Neuronal stem cell (in vitro differentiated cells): ENCODE data around the gene DEK.
"Not testable (repeated sequence)": the region's sequence is repeated elsewhere in the genome, so short reads cannot be mapped to it uniquely, and the experiment has no call there.

Source experiments
- DNase-seq: peaks from one replicate; pipeline ENCODE4 v3.0.0-alpha.2; 2013; ENCODE audit warnings: low spot score
- H2AFZ ChIP-seq: one replicate; pipeline ENCODE4 v1.6.1; 2013; ENCODE audit warnings: mild to moderate bottlenecking, low read length, inconsistent platforms
- H2AK5ac ChIP-seq: 2 replicates; pipeline ENCODE4 v1.6.1; 2013; ENCODE audit warnings: low read depth, mild to moderate bottlenecking, inconsistent platforms, low read length, moderate library complexity, mixed read lengths
- H2BK120ac ChIP-seq: 2 replicates; pipeline ENCODE4 v1.6.1; 2013; ENCODE audit warnings: low read depth, mild to moderate bottlenecking, inconsistent platforms, low read length, moderate library complexity, mixed read lengths
- H2BK12ac ChIP-seq: one replicate; pipeline ENCODE4 v1.6.1; 2013; ENCODE audit warnings: low read length, inconsistent platforms
- H2BK15ac ChIP-seq: 2 replicates; pipeline ENCODE4 v1.6.1; 2013; ENCODE audit warnings: mild to moderate bottlenecking, low read length, inconsistent platforms, mixed read lengths
- H2BK5ac ChIP-seq: one replicate; pipeline ENCODE4 v1.6.1; 2013; ENCODE audit warnings: inconsistent platforms, mild to moderate bottlenecking, low read length, moderate library complexity
- H3K14ac ChIP-seq: one replicate; pipeline ENCODE4 v1.6.1; 2013; ENCODE audit warnings: low read length, inconsistent platforms
- H3K18ac ChIP-seq: 2 replicates; pipeline ENCODE4 v1.6.1; 2013; ENCODE audit warnings: low read length, inconsistent platforms
- H3K23ac ChIP-seq: 2 replicates; pipeline ENCODE4 v1.6.1; 2013; ENCODE audit warnings: low read depth, mild to moderate bottlenecking, mixed read lengths, low read length, inconsistent platforms; ENCODE audit not compliant: poor library complexity
- H3K27ac ChIP-seq: replicated peaks from 3 replicates; pipeline ENCODE4 v1.5.1; 2013; ENCODE audit warnings: low read length, inconsistent platforms
- H3K27me3 ChIP-seq, 3 experiments: 2 replicates each; pipeline ENCODE4 v1.6.1; 2013; ENCODE audit warnings: low read length in 3 of 3, mild to moderate bottlenecking in 2 of 3, inconsistent platforms in 1 of 3, low read depth in 1 of 3, mixed read lengths in 1 of 3, moderate library complexity in 1 of 3; ENCODE audit not compliant: control insufficient read depth in 3 of 3, insufficient read depth in 3 of 3
- H3K36me3 ChIP-seq, 2 donors: replicated peaks in 1 of 2; 2 replicates each; pipeline ENCODE4 v1.6.1; 2013; ENCODE audit warnings: low read length in 2 of 2; ENCODE audit not compliant: control insufficient read depth in 2 of 2, insufficient read depth in 2 of 2
- H3K4ac ChIP-seq: 2 replicates; pipeline ENCODE4 v1.6.1; 2013; ENCODE audit warnings: inconsistent platforms, mild to moderate bottlenecking, low read length, moderate library complexity
- H3K4me1 ChIP-seq, 2 donors: 1 replicate in 1 of 2; 2 replicates in 1 of 2; pipeline ENCODE4 v1.6.1; 2013; ENCODE audit warnings: low read length in 2 of 2, low read depth in 1 of 2; ENCODE audit not compliant: control insufficient read depth in 2 of 2, insufficient read depth in 1 of 2
- H3K4me2 ChIP-seq: one replicate; pipeline ENCODE4 v1.6.1; 2013; ENCODE audit warnings: mild to moderate bottlenecking, low read length, inconsistent platforms; ENCODE audit not compliant: insufficient read depth, poor library complexity, severe bottlenecking
- H3K4me3 ChIP-seq, 2 donors: 2 replicates each; pipeline ENCODE4 v1.5.1; 2013; ENCODE audit warnings: low read length in 2 of 2, mild to moderate bottlenecking in 2 of 2, inconsistent platforms in 1 of 2, moderate library complexity in 1 of 2
- H3K79me1 ChIP-seq: one replicate; pipeline ENCODE4 v1.6.1; 2013; ENCODE audit warnings: low read depth, mild to moderate bottlenecking, inconsistent platforms, low read length, moderate library complexity
- H3K9ac ChIP-seq: one replicate; pipeline ENCODE4 v1.6.1; 2013; ENCODE audit warnings: mild to moderate bottlenecking, low read depth, low read length, inconsistent platforms; ENCODE audit not compliant: poor library complexity
- H3K9me3 ChIP-seq, 2 donors: replicated peaks in 1 of 2; 2 replicates each; pipeline versions ENCODE3 to v1.6.1; 2013; ENCODE audit warnings: low read length in 2 of 2, mild to moderate bottlenecking in 2 of 2, inconsistent platforms in 1 of 2, low read depth in 1 of 2, mixed read lengths in 1 of 2, moderate library complexity in 1 of 2; ENCODE audit not compliant: control insufficient read depth in 2 of 2, insufficient read depth in 1 of 2
- H4K8ac ChIP-seq: one replicate; pipeline ENCODE4 v1.6.1; 2013; ENCODE audit warnings: low read depth, mild to moderate bottlenecking, inconsistent platforms, low read length, moderate library complexity
- H4K91ac ChIP-seq: one replicate; pipeline ENCODE4 v1.6.1; 2013; ENCODE audit warnings: low read length, low read depth, mild to moderate bottlenecking, inconsistent platforms; ENCODE audit not compliant: poor library complexity
- WGBS, 2 donors: extraction: QIAGEN DNeasy Blood & Tissue Kit; methylation state at CpG; one replicate each; pipeline ENCODE4 v1.1.7; 2013; ENCODE audit warnings: missing lambda C conversion rate in 2 of 2, mixed read lengths in 1 of 2; ENCODE audit not compliant: insufficient read length in 2 of 2, insufficient replicate concordance in 1 of 2; ENCODE audit errors: extremely low coverage in 2 of 2; 5-methylcytosine and 5-hydroxymethylcytosine counted together

The DEK gene

GRCh38 chr6:18233770-18234169 is 30.6 kb downstream of the DEK start:
- H3K27me3 ChIP-seq, H4K8ac ChIP-seq, H2BK120ac ChIP-seq, H3K27ac ChIP-seq, H2BK12ac ChIP-seq, H3K4ac ChIP-seq, H3K79me1 ChIP-seq, DNase-seq, H3K4me2 ChIP-seq, H3K14ac ChIP-seq, H3K4me1 ChIP-seq, H2BK15ac ChIP-seq, H3K4me3 ChIP-seq, H2BK5ac ChIP-seq, H3K23ac ChIP-seq, H4K91ac ChIP-seq, H2AFZ ChIP-seq, H2AK5ac ChIP-seq, H3K9ac ChIP-seq, H3K18ac ChIP-seq: not testable (repeated sequence)
- no CpG with 5 or more reads among the region's 4 CpGs for WGBS, 2 donors
- Histone ChIP-seq H3K9me3 (peaks cover 5 to 50% of the 10 kb centered on the region in 2 donors), H3K36me3 (peaks cover 20 to 77% of the 10 kb centered on the region in 2 donors)

- H3K23ac ChIP-seq, H2BK12ac ChIP-seq, H3K18ac ChIP-seq, H4K8ac ChIP-seq, H3K4ac ChIP-seq, H3K4me1 ChIP-seq, H2BK120ac ChIP-seq, H2BK15ac ChIP-seq, H3K27ac ChIP-seq, H2BK5ac ChIP-seq, H3K4me2 ChIP-seq, H3K4me3 ChIP-seq, H2AK5ac ChIP-seq, H4K91ac ChIP-seq, H3K79me1 ChIP-seq, H3K9ac ChIP-seq, H3K27me3 ChIP-seq, H2AFZ ChIP-seq, H3K14ac ChIP-seq, DNase-seq: not testable (repeated sequence)
- Histone ChIP-seq H3K36me3 (peaks cover 31 to 77% of the 10 kb centered on the region in 2 donors), H3K9me3 (peaks cover 11 to 58% of the 10 kb centered on the region in 2 donors)
- WGBS, 2 donors, result no CpG with 5 or more reads among the region's 7 CpGs
Observed at GRCh38 chr6:18231856-18232255, 32.5 kb downstream of the DEK start.

DNA sequence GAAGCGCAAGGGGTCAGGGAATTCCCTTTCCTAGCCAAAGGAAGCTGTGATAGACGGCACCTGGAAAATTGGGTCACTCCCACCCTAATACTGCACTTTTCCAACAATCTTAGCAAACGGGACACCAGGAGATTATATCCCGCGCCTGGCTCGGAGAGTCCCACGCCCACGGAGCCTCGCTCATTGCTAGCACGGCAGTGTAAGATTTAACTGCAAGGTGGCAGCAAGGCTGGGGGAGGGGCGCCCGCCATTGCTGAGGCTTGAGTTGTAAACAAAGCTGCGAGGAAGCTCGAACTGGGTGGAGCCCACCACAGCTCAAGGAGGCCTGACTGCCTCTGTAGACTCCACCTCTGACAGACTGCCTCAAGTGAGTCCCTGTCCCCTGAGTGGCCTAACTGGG is 35.7 kb downstream of the DEK start:
- not testable (repeated sequence) for H2BK5ac ChIP-seq, H2BK12ac ChIP-seq, H4K8ac ChIP-seq, H3K27ac ChIP-seq, DNase-seq, H3K27me3 ChIP-seq, H3K23ac ChIP-seq, H3K79me1 ChIP-seq, H3K4ac ChIP-seq, H2AK5ac ChIP-seq, H3K14ac ChIP-seq, H4K91ac ChIP-seq, H3K9ac ChIP-seq, H2BK15ac ChIP-seq, H2BK120ac ChIP-seq, H3K4me3 ChIP-seq, H3K4me2 ChIP-seq, H2AFZ ChIP-seq, H3K18ac ChIP-seq, H3K4me1 ChIP-seq
- Histone ChIP-seq H3K36me3 (peaks cover 23 to 82% of the 10 kb centered on the region in 2 donors), H3K9me3 (peaks cover 7 to 36% of the 10 kb centered on the region in 2 donors)
- WGBS, 2 donors, result no CpG with 5 or more reads among the region's 14 CpGs

GRCh38 chr6:18227166-18227565 is 37.2 kb downstream of the DEK start:
- H2AFZ ChIP-seq, H3K4me2 ChIP-seq, H3K4ac ChIP-seq, H3K9ac ChIP-seq, H2BK12ac ChIP-seq, H4K91ac ChIP-seq, H3K27me3 ChIP-seq, DNase-seq, H2AK5ac ChIP-seq, H3K14ac ChIP-seq, H2BK5ac ChIP-seq, H2BK15ac ChIP-seq, H2BK120ac ChIP-seq, H3K4me3 ChIP-seq, H3K23ac ChIP-seq, H3K18ac ChIP-seq, H3K79me1 ChIP-seq, H4K8ac ChIP-seq, H3K4me1 ChIP-seq, H3K27ac ChIP-seq: not testable (repeated sequence)
- peaks cover 7 to 31% of the 10 kb centered on the region in 2 donors for H3K9me3 ChIP-seq
- WGBS, 2 donors, result no CpG with 5 or more reads among the region's 9 CpGs
- peaks cover 22 to 85% of the 10 kb centered on the region in 2 donors for H3K36me3 ChIP-seq
